GM12874 (cell line): ENCODE results near the gene GSTA2.
"Not testable (repeated sequence)": the region's sequence is repeated elsewhere in the genome, so short reads cannot be mapped to it uniquely, and the experiment has no call there.

ENCODE experiments used
- TF ChIP-seq, protein P1 (sequence below): IDR thresholded peaks from 2 replicates; pipeline ENCODE4 v1.5.1; 2011; ENCODE audit warnings: low read depth, mild to moderate bottlenecking, control low read depth, low read length, moderate library complexity; ENCODE audit not compliant: insufficient read depth

Gene GSTA2

GRCh38 chr6:52763322-52763916 lies at the start of gene GSTA2:
Gene GSTA2 (minus strand): TSS chr6:52763475. CDS start chr6:52757947, 5,528 bp downstream.
- TF ChIP-seq, protein P1, sequence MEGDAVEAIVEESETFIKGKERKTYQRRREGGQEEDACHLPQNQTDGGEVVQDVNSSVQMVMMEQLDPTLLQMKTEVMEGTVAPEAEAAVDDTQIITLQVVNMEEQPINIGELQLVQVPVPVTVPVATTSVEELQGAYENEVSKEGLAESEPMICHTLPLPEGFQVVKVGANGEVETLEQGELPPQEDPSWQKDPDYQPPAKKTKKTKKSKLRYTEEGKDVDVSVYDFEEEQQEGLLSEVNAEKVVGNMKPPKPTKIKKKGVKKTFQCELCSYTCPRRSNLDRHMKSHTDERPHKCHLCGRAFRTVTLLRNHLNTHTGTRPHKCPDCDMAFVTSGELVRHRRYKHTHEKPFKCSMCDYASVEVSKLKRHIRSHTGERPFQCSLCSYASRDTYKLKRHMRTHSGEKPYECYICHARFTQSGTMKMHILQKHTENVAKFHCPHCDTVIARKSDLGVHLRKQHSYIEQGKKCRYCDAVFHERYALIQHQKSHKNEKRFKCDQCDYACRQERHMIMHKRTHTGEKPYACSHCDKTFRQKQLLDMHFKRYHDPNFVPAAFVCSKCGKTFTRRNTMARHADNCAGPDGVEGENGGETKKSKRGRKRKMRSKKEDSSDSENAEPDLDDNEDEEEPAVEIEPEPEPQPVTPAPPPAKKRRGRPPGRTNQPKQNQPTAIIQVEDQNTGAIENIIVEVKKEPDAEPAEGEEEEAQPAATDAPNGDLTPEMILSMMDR = not testable (repeated sequence)

DNA sequence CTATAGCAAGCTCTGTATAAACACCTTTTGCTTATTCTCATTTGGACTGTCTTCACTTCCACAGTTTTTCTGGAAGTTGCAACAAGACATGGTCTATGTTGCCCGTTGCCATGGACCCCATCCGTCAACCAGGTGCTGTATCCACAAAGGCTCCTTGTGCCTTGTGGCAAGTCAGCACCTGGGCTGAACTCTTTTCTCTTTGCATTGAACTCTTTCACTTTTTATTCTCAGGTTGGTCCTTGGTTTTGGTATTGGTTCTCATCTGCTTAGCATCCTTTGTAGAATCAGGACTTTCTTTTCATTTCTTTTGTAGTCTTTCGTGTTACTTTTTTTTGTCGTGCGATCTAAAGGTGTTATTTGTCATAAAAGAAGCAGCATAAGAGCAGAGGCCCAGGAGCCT lies 45.4 kb upstream of the GSTA2 start:
- TF ChIP-seq, protein P1 = no peak

DNA sequence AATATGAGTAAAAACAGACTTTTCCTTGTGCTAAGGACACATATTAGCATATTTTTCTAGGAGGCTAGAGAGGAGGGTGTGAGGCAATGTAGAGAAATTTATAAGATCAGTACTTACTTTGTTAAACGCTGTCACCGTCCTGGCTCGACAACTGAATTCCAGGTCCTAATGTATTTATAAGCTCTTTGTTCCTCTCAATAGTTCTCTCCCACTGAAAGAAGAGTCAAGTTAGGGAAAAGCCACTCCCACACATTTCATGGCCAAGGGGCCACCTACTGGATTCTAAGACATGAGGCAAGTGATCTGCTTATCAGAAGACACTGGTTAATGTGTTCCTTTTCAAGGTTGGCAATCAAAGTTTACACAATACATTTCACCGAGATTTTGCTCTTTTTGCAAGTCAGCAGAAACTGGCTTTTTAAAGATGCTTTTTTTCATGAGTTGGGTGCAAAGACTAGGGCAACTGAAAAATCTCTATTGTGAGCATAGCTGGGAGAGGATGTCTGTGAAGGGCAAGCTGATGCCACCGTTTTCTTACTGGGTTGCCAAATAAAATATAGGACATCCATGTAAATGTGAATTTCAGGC lies 40.5 kb upstream of the GSTA2 start, which contains the start of gene GSTA1:
Gene GSTA1, minus strand, starts transcription at position 149 of the 588 bp plus-strand sequence. CDS start 4,549 bp downstream, outside the sequence.
- TF ChIP-seq, protein P1 = not testable (repeated sequence)

DNA sequence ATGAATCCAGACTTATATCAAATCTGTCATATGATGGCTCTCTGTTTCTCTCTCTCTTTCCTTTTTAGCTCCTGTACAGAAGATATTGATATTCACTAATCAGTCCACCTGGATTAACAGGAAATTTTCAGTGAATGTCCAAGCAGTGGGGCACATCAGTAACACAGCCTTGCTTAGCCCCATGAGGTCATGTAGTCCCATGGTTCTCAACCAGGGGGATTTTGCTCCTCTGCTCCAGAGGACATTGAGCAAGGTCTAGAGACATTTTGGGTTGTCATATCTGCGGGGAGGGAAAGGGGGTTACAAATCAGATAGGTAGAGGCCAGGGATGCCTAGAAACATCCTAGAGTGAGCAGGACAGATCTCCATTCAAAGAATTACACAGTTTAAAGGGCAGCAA lies 39.5 kb upstream of the GSTA2 start:
- TF ChIP-seq, protein P1 = no peak

GRCh38 chr6:52801188-52801841 lies 38.0 kb upstream of the GSTA2 start:
- TF ChIP-seq, protein P1 = no peak

DNA sequence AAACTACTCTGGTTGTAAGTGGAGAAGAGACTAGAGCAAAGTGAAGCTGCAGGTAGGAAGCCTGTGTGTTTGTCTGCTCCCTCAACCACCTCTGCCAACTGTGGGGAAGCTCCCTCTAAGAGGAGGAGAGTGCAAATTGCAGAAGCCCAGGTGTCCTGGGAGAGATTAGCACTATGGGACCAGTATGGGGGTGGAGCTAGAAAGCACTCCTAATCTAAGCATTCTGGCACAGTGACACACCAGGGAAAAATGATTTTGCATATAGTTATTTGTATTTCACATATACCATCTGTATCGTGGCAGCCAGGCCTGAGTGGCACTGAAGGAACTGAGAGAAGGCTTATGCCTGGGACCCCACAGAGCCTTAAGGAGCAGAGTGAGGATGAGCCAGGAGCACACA lies 27.6 kb upstream of the GSTA2 start:
- TF ChIP-seq, protein P1 = no peak

- TF ChIP-seq, protein P1 = no peak
Observed at GRCh38 chr6:52788478-52788877, 25.2 kb upstream of the GSTA2 start.
